ENCODE results near the gene COG5.

DNA sequence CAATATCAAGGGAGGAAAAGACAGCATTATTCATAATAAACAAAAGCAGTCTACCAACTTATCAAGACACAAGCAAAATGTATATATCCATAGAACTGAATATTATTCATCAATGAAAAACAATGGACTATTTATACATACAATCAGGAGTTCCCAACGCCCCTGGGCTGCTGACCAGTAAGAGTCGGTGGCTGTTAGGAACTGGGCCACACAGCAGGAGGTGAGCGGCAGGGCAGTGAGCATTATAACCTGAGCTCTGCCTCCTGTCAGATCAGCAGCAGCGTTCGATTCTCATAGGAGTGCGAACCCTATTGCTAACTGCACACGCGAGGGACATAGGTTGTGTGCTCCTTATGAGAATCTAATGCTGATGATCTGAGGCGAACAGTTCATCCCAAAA, 165.6 kb downstream of the COG5 start:
- TF ChIP-seq, protein P1, sequence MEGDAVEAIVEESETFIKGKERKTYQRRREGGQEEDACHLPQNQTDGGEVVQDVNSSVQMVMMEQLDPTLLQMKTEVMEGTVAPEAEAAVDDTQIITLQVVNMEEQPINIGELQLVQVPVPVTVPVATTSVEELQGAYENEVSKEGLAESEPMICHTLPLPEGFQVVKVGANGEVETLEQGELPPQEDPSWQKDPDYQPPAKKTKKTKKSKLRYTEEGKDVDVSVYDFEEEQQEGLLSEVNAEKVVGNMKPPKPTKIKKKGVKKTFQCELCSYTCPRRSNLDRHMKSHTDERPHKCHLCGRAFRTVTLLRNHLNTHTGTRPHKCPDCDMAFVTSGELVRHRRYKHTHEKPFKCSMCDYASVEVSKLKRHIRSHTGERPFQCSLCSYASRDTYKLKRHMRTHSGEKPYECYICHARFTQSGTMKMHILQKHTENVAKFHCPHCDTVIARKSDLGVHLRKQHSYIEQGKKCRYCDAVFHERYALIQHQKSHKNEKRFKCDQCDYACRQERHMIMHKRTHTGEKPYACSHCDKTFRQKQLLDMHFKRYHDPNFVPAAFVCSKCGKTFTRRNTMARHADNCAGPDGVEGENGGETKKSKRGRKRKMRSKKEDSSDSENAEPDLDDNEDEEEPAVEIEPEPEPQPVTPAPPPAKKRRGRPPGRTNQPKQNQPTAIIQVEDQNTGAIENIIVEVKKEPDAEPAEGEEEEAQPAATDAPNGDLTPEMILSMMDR (IDR thresholded peaks at IDR 0.05) = no peak
- TF ChIP-seq POLR2AphosphoS5 (IDR thresholded peaks at IDR 0.05) = no peak

All from breast epithelium (tissue), 3 donors.